Activated T-helper 9 cell treated with anti-CD3 and anti-CD28 coated beads, Interleukin-2, amount 50 U/mL, for 16 hours (primary cell): Measurements from ENCODE around the gene MAP3K4.

ENCODE experiments used
- DNase-seq: peaks from one replicate; pipeline ENCODE4 v3.0.0-alpha.2; 2020; ENCODE audit warnings: low read depth

Gene MAP3K4

GRCh38 chr6:160991406-160992060 is at the start of gene MAP3K4:
MAP3K4 (plus strand) TSS chr6:160991769; CDS start chr6:160991932, 163 bp downstream.
- DNase-seq, result peak; percentile 79

GRCh38 chr6:160943997-160944396 is 47.6 kb upstream of the MAP3K4 start:
- DNase-seq, result no peak

- no peak for DNase-seq
These were observed 45.9 kb upstream of the MAP3K4 start for GRCh38 chr6:160945516-160946177.

- DNase-seq, result no peak
These were observed 42.0 kb upstream of the MAP3K4 start for GRCh38 chr6:160949531-160949930.

- no peak for DNase-seq
These were observed 41.1 kb upstream of the MAP3K4 start for GRCh38 chr6:160950507-160950906.

- DNase-seq, result no peak
These were observed 40.2 kb upstream of the MAP3K4 start for GRCh38 chr6:160951187-160952030.

GRCh38 chr6:160952633-160953281 is 38.8 kb upstream of the MAP3K4 start:
- DNase-seq, result no peak

- no peak for DNase-seq
These were observed 35.9 kb upstream of the MAP3K4 start for GRCh38 chr6:160955508-160956295.

- DNase-seq, result no peak
These were observed 35.1 kb upstream of the MAP3K4 start for GRCh38 chr6:160956300-160957035.

- no peak for DNase-seq
These were observed 31.7 kb upstream of the MAP3K4 start for GRCh38 chr6:160959726-160960435.

- DNase-seq, result no peak
These were observed 30.7 kb upstream of the MAP3K4 start for GRCh38 chr6:160960839-160961238.

- DNase-seq, result no peak
These were observed 28.5 kb upstream of the MAP3K4 start for GRCh38 chr6:160962835-160963623.

GRCh38 chr6:160963651-160964050 is 27.9 kb upstream of the MAP3K4 start:
- DNase-seq, result no peak

- no peak for DNase-seq
These were observed 25.7 kb upstream of the MAP3K4 start for GRCh38 chr6:160965893-160966292.

- DNase-seq, result no peak
These were observed 24.9 kb upstream of the MAP3K4 start for GRCh38 chr6:160966493-160967229.

- no peak for DNase-seq
These were observed 24.2 kb upstream of the MAP3K4 start for GRCh38 chr6:160967351-160967750.

GRCh38 chr6:160967833-160968232 is 23.7 kb upstream of the MAP3K4 start:
- DNase-seq, result no peak

- no peak for DNase-seq
These were observed 20.4 kb upstream of the MAP3K4 start for GRCh38 chr6:160971171-160971570.

GRCh38 chr6:160972111-160972510 is 19.5 kb upstream of the MAP3K4 start:
- DNase-seq, result no peak
